GM10847 (cell line): ENCODE measurements around the gene PSMD14.
A peak's percentile ranks its signal among the peaks of the same experiment; 100 is the strongest.

Experiments used
- POLR2A ChIP-seq: IDR thresholded peaks from 2 replicates; pipeline ENCODE4 v1.6.1; 2011; ENCODE audit not compliant: insufficient read length; ENCODE audit errors: extremely low read depth

The PSMD14 gene

DNA sequence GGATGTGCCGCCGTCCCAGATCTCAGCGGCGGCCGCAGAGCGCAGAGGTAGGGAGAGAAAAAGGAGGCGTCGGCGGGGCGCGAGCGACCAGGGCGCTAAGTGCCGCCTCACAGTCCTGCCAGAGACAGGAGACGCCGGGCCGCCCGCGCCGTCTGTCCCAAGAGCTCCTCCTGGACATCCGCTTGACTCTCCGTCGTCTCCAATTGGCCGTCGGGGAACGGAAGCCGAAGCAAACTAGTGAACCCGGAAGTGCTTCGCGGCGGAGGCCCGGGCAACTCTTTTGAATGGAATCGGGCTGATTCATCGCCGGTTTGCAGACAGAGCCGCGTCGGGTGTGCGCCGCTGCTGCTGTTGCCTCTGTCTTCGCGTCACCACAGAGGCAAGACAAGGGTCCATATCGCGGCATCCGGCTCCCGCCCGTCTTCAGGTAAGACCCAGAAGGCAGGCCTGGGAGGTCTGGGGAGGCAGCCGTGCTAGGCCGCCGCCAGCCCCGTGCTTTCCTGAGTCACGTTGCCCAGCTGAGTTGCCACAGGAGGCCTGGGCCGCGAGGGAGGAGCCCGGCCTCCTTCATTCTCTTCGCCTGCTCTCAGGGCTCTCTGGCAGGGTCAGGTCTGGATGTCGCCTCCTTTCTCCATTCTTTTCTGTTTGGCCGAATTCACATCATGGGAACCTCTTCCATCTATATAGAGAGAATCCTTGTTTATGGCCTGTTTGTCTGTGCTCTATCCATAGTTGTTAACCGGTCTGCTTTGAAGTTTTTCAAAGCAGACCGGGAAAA, at the start of gene PSMD14:
Gene PSMD14, plus strand, starts transcription at position 248 of the 778 bp plus-strand sequence. CDS start 10,401 bp downstream, outside the sequence.
- TF ChIP-seq POLR2A, result peak; percentile 94

DNA sequence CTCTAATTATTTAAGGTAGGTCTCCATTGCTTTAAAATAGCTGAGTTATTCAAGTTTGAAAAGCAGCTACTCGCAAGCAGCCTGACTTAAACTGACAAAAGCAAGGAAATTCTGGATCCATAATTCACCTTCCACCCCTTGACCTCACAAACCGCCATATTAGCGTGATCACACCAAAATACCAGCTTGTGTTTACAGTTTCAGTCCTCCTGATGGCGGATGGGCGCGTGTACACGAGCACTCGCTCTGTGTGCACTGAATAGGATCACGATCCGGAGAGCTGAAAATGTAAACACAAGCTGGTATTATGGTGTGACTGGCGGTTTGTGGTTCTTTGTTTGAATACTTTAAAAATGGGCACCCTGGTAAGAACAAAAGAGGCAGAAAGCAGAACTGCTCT, 42.4 kb upstream of the PSMD14 start:
- TF ChIP-seq POLR2A, result no peak

DNA sequence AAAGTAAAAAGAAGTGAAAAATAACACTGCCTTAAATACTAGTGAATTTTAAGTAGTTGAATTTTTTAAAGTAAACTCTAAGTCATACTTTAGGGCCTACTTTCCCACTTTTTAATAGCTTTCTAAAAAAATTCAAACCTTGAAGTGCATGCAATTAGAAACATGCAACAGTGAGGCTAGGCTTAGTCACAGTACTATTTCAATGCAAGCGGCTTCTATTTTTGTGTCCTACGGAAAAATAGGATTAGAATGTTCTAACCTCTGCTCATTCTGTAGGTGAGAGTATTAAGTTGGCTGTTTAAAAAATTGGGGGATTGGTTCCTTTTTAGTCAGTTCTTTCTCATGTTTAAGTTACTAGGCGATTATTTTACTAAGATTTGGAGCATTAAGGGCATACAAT, 39.1 kb upstream of the PSMD14 start:
- TF ChIP-seq POLR2A, result no peak

- no peak for TF ChIP-seq POLR2A
These were observed 35.0 kb upstream of the PSMD14 start for GRCh38 chr2:161273038-161273760.

GRCh38 chr2:161283926-161284325, 24.3 kb upstream of the PSMD14 start:
- no peak for TF ChIP-seq POLR2A

DNA sequence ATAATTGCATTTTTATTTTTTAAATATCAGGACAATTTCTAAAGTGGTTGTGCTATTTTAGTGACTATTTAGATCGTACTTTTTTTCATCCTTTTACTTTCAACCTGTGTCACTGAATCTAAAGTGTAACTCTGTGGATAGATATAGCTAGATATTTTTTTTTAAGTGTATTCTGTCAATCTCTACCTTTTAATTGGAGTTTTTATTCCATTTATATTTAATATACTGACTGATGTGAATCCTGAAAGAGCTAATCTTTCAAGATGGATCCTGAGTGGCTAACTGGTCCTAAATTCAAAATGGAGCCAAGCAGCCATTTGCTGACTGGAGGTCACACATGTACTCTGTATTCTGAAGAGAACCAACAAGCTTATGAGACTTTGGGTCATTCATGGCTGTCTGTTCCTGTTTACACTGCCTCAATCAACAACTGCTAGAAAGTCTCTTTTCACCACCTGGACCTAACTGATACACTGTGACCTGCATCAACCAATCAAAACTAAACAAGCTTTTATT, 4.6 kb upstream of the PSMD14 start:
- TF ChIP-seq POLR2A, result no peak

DNA sequence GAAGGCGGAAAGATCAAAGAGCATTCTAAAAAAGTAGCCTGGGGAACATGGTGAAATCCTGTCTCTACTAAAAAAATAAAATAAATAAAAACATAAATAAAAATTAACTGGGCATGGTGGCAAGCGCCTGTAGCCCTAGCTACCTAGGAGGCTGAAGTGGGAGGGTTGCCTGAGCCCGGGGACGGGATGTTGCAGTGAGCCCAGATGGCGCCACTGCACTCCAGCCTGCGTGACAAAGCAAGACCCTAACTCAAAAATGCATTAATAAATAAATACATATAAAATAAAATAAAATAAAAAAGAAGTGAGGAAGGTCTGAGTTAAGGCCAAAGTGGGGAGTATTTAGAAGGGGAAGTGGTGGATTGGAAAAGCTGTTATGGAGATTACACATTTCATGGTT, 1.3 kb upstream of the PSMD14 start:
- no peak for TF ChIP-seq POLR2A

DNA sequence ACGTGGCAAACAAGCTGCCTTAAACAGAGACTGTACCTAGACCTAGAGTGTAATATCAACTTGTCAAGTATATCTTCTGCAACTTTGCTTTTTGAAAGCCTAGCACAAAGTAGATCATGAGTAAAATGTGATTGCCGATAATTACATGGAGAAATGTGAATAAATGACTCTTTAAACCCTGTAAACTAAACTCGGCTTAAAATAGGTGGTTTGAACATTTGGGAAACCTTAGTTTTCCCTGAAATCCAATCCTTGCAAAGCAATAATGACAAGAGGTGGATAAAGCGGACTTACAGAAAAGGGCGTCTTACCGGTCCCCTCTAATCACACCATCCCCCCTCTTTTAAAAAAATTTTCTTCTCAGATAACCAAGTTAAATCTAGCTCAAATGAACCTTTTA, 549 bp upstream of the PSMD14 start:
- TF ChIP-seq POLR2A, result no peak

DNA sequence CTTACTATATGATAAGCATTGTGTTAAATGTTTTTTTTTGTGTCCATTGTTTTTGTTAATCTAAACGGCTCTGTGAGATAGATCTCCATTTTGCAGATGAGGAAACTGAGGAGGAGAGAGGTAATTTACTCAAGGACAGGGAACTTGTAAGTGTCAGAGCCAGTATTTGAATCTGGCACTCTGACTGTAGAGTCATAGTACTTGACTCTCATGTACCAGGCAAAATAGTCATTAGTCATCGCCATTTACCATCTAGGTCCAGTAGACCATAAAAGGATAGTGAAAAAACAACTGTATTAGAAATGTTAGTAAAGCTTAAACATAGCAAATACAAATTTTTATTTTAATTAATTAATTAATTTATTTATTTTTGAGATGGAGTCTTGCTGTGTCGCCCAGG, 4.8 kb downstream of the PSMD14 start:
- no peak for TF ChIP-seq POLR2A

DNA sequence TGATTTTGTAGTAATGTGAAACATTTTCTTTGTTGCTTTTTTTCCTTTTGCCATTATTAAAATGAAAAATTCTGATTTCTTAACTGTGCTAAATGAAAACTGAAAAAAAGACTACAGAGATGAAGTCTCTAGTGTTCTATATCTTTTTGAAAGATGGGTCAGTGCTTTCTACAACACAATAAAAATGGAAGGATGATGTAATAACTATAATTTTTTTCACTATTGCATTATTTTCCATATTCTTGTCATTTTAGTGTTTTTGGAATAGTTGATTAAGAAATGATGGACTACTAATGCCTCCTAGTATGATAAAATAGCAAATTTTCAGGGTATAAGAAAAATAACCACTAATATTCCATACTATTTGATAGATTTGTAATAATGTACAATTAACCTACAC, 7.2 kb downstream of the PSMD14 start:
- TF ChIP-seq POLR2A, result no peak

- TF ChIP-seq POLR2A, result no peak
These were observed 8.5 kb downstream of the PSMD14 start for GRCh38 chr2:161316701-161317100.

DNA sequence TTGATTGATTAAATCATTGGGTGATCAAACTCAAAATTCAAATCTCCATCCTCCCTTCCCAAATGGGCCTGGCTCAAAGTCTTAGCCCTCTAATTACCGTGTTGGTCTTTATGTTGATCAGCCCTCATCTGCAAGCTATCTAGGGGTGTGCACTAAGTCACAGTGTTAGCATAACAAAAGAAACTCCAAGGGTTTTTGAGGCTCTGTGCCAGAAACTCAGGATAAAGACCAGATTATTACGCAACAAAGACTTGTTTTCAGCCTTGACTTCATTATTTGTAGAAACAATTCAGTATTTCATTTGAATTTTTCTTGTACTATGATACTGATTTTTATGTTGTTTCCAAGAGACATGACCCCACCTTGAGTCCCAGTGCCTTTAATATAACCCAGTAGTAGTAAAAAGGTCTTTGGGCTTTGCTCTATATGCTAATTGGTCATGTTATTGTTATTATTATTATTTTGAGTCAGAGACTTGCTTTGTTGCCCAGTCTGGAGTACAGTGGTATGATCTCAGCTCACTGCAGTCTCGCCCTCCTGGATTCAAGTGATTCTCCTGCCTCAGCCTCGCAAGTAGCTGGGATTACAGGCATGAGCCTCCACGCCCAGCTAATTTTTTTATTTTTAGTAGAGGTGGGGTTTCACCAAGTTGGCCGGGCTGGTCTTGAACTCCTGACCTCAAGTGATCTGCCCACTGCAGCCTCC, 13.9 kb downstream of the PSMD14 start:
- no peak for TF ChIP-seq POLR2A

- TF ChIP-seq POLR2A, result no peak
These were observed 16.7 kb downstream of the PSMD14 start for GRCh38 chr2:161324876-161325275.

DNA sequence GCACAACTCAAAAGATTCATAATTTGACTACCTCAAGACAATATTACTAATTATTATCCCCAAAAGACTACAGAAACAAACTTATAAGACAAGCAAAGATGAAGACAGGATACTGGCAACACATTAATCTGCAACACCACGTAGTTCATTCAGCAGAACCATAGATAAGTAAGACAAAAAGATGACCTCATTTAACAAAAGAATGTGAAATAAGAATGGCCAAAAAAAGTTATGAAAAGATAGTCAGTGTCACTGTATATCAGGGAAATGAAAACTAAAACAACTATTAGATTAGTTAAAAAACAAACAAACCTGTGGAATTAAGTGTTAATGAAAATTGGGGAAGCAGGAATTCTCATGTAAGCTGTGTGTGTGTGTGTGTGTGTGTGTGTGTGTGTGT, 19.4 kb downstream of the PSMD14 start:
- TF ChIP-seq POLR2A, result no peak

GRCh38 chr2:161332371-161332967, 24.2 kb downstream of the PSMD14 start:
- no peak for TF ChIP-seq POLR2A
